Upper lobe of right lung (tissue), 1 donor: ENCODE results near the gene PIK3R5. TPM values are rescaled to one million over a fixed set of nuclear protein-coding genes. Genes with fewer than 3 reads are reported as not detected.

Source experiments
- ATAC-seq: fragments of 200-7000 bp; cut with Tn5 transposase; one replicate; pipeline ENCODE4 v1.9.1; 2020; ENCODE audit warnings: mild to moderate bottlenecking, moderate library complexity
- DNase-seq: peaks from one replicate; pipeline ENCODE4 v3.0.0-alpha.2; 2020
- H3K27ac ChIP-seq: fragments of 200-600 bp; one replicate; pipeline ENCODE4 v1.8.0; 2022
- H3K27me3 ChIP-seq: fragments of 200-600 bp; one replicate; pipeline ENCODE4 v1.8.0; 2022; ENCODE audit warnings: mild to moderate bottlenecking
- H3K36me3 ChIP-seq: fragments of 200-600 bp; one replicate; pipeline ENCODE4 v1.8.0; 2022
- H3K4me1 ChIP-seq: fragments of 200-600 bp; one replicate; pipeline ENCODE4 v1.8.0; 2022
- H3K4me3 ChIP-seq: fragments of 200-600 bp; one replicate; pipeline ENCODE4 v1.8.0; 2022; ENCODE audit warnings: mild to moderate bottlenecking
- H3K9me3 ChIP-seq: fragments of 200-600 bp; one replicate; pipeline ENCODE4 v1.8.0; 2022
- intact Hi-C: fragments of 100-400 bp; cut with DNase I; formaldehyde crosslinking; loops from one replicate; pipeline ENCODE4 v1.11.0; 2022
- total RNA-seq: library from RNA; stranded (reverse); fragmentation: NEBNext Ultra II Directional; extraction: Animal tissue kit (Norgen Biotek cat#: 25700); gene quantifications from one replicate; pipeline ENCODE4 v1.2.1, GENCODE V29; 2021
- TF ChIP-seq, protein P1 (sequence below): fragments of 200-600 bp; IDR thresholded peaks from one replicate; pipeline ENCODE4 v1.8.0; 2022; ENCODE audit warnings: antibody characterized with exemption
- donor health status: DM: no; HTN: yes; CAD: no; lungs with severe emphysema.

Gene PIK3R5
- total RNA-seq, 1 donor from 2014 or later: 37.7 TPM

DNA sequence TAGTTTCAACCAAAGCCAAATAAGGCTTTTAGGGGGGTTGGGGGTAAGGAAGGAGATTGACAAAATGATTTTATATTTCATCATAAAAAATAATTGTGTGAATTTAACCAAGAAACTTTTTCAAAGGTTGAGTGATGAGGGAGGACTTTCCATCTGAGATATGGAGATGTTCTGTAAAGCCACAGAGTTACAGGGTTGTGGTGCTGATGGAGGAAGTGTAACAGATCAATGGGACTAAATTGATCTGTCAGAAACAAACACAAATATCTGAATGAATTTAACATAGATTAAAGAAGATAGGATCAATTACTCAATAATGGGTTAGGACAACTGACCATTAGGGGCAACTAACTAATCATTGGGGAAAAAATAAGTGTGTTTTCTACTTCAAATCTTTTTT is 14.2 kb upstream of the PIK3R5 start:
- Histone ChIP-seq H3K36me3 (no peaks in the 10 kb centered on the region), H3K4me3 (no peak overlapping the region), H3K9me3 (no peaks in the 10 kb centered on the region), H3K27ac (no peak overlapping the region), H3K4me1 (no peaks in the 10 kb centered on the region), H3K27me3 (no peaks in the 10 kb centered on the region)
- TF ChIP-seq, protein P1, sequence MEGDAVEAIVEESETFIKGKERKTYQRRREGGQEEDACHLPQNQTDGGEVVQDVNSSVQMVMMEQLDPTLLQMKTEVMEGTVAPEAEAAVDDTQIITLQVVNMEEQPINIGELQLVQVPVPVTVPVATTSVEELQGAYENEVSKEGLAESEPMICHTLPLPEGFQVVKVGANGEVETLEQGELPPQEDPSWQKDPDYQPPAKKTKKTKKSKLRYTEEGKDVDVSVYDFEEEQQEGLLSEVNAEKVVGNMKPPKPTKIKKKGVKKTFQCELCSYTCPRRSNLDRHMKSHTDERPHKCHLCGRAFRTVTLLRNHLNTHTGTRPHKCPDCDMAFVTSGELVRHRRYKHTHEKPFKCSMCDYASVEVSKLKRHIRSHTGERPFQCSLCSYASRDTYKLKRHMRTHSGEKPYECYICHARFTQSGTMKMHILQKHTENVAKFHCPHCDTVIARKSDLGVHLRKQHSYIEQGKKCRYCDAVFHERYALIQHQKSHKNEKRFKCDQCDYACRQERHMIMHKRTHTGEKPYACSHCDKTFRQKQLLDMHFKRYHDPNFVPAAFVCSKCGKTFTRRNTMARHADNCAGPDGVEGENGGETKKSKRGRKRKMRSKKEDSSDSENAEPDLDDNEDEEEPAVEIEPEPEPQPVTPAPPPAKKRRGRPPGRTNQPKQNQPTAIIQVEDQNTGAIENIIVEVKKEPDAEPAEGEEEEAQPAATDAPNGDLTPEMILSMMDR: no peak
- ATAC-seq (no peak), DNase-seq (no peak)
- intact Hi-C loops: no loop called here

DNA sequence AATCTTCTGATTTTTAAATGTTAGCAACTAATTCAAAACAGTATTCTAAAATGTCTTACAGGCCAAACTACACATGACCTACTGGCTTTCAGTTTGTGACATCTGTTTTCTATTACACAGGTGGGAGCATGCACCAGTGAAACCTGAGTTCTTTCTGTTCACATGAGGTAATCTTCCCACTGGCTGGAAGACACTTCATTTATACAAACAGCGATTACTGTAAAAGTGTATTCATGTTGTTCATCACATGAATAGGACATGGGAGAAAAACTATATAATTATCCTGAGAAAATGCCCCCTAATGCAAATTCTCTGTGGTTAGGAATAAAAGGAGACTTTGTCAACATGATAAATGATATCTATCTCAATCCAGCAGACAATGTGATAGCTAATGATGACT is 11.1 kb upstream of the PIK3R5 start:
- H3K27me3 ChIP-seq: no peaks in the 10 kb centered on the region
- no peaks in the 10 kb centered on the region for H3K9me3 ChIP-seq
- H3K36me3 ChIP-seq: no peaks in the 10 kb centered on the region
- TF ChIP-seq, protein P1: no peak
- H3K4me1 ChIP-seq: no peaks in the 10 kb centered on the region
- H3K4me3 ChIP-seq: no peak overlapping the region
- no peak overlapping the region for H3K27ac ChIP-seq
- DNase-seq (no peak), ATAC-seq (no peak)
- intact Hi-C loops: no loop called here

DNA sequence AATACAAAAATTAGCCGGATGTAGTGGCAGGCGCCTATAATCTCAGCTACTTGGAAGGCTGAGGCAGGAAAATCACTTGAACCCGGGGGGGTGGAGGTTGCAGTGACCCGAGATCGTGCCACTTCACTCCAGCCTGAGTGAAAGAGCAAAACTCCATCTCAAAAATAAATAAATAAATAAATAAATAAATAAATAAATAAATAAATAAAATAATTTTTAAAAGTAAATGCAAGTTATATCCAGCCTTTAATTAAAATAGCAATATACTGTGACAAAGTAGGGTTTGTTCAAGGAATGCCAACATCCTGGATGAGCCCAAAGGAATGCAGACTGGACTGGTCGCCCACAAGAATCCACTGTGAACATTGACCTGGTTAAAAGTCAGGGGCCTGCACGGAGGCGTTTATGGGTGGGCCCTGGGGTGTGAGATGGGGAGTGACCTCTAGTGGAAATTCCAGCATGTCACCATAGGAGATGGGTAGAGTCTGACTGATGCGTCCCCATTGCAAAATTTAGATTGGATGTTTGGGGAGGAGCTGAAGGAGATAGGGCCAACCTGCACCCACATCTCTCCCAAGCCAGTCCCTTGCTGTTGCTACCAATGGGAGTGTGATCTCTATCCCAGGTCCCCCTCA is 9.7 kb upstream of the PIK3R5 start:
- H3K36me3 ChIP-seq: no peaks in the 10 kb centered on the region
- H3K9me3 ChIP-seq: no peaks in the 10 kb centered on the region
- no peak overlapping the region for H3K4me3 ChIP-seq
- intact Hi-C loops: no loop called here
- TF ChIP-seq, protein P1: no peak
- ATAC-seq: peak; percentile 56
- no peaks in the 10 kb centered on the region for H3K4me1 ChIP-seq
- DNase-seq: no peak
- no peaks in the 10 kb centered on the region for H3K27me3 ChIP-seq
- H3K27ac ChIP-seq: no peak overlapping the region

DNA sequence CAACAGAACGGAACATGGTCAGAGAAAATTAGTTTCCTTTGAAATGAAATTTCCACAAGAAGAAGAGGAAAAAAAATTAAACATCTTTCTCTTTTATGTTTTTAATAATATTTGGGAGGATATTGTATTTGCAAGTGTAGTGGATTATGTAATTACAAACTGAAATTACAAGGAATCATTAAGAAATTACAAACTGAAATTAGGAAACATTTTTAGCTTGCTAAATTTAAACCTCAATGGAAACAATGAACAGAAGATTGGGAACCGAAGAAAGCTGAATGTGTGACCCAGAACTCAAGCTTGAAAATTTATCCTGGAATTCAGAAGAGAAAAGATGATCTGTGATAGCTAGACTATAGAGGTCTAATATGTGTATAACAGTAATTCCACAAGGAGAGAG is 4.4 kb upstream of the PIK3R5 start:
- H3K4me3 ChIP-seq: no peak overlapping the region
- peaks cover 15% of the 10 kb centered on the region for H3K27me3 ChIP-seq
- intact Hi-C loops: no loop called here
- no peak overlapping the region for H3K27ac ChIP-seq
- DNase-seq (no peak), ATAC-seq (no peak)
- no peaks in the 10 kb centered on the region for H3K4me1 ChIP-seq
- no peaks in the 10 kb centered on the region for H3K36me3 ChIP-seq
- TF ChIP-seq, protein P1: no peak
- no peaks in the 10 kb centered on the region for H3K9me3 ChIP-seq

- ATAC-seq: no peak
- H3K9me3 ChIP-seq: no peaks in the 10 kb centered on the region
- no peaks in the 10 kb centered on the region for H3K36me3 ChIP-seq
- no peaks in the 10 kb centered on the region for H3K4me1 ChIP-seq
- intact Hi-C loops: no loop called here
- TF ChIP-seq, protein P1: no peak
- H3K27ac ChIP-seq: no peak overlapping the region
- no peak for DNase-seq
- H3K4me3 ChIP-seq: no peak overlapping the region
- peaks cover 18% of the 10 kb centered on the region for H3K27me3 ChIP-seq
Observed at GRCh38 chr17:8968503-8968902, 3.0 kb upstream of the PIK3R5 start.

GRCh38 chr17:8967861-8968260 is 2.4 kb upstream of the PIK3R5 start:
- DNase-seq (no peak), ATAC-seq (no peak)
- H3K27ac ChIP-seq: no peak overlapping the region
- TF ChIP-seq, protein P1: no peak
- no peak overlapping the region for H3K4me3 ChIP-seq
- H3K9me3 ChIP-seq: no peaks in the 10 kb centered on the region
- H3K27me3 ChIP-seq: peaks cover 18% of the 10 kb centered on the region
- H3K36me3 ChIP-seq: no peaks in the 10 kb centered on the region
- H3K4me1 ChIP-seq: no peaks in the 10 kb centered on the region
- intact Hi-C loops: no loop called here
